ENCODE measurements around the gene ADGRB2. TPM values are rescaled to one million over a fixed set of nuclear protein-coding genes. Genes with fewer than 3 reads are reported as not detected.

ADGRB2 gene
- total and polyA plus RNA-seq, 2 experiments from 2014 or later = 0.51 to 3.6 TPM

- H4K20me1 ChIP-seq (ENCODE audit: insufficient read depth) = no peaks in the 10 kb centered on the region
- DNase-seq = no peak
- no peak for TF ChIP-seq EZH2 (IDR thresholded peaks at IDR 0.05; ENCODE audit: insufficient read depth, poor library complexity, severe bottlenecking)
- no peak for TF ChIP-seq EZH2phosphoT487 (IDR thresholded peaks at IDR 0.05; ENCODE audit: insufficient read depth, low read depth)
- 64 to 68% methylated on average over 12 of the region's 12 CpGs for WGBS, 2 experiments (ENCODE audit: low coverage in 1 of 2, low lambda C conversion rate in 2 of 2, missing lambda C conversion rate in 2 of 2)
- H3K4me3 ChIP-seq = no peak overlapping the region
- in situ Hi-C loops (cut with MboI) = no loop called here
- H3K9me2 ChIP-seq (ENCODE audit: insufficient read depth) = no peaks in the 10 kb centered on the region
- no peaks in the 10 kb centered on the region for H3K36me3 ChIP-seq (ENCODE audit: low read depth)
- no peaks in the 10 kb centered on the region for H3K9me3 ChIP-seq (ENCODE audit: low read depth)
- H3K9ac ChIP-seq = no peak overlapping the region
- H3F3A ChIP-seq (ENCODE audit: insufficient read depth) = no peaks in the 10 kb centered on the region
- H2AFZ ChIP-seq = no peak overlapping the region
- no peaks in the 10 kb centered on the region for H3K79me2 ChIP-seq (ENCODE audit: insufficient read depth)
- 0 out of 2 replicates have a peak, but pooled peaks cover 2% of the 10 kb centered on the region for H3K4me1 ChIP-seq (ENCODE audit: insufficient read depth)
- no peaks in the 10 kb centered on the region for H3K27me3 ChIP-seq (replicated peaks; ENCODE audit: insufficient read depth)
- H3K4me2 ChIP-seq (ENCODE audit: unreplicated experiment) = no peak overlapping the region
- H3K27ac ChIP-seq = no peak overlapping the region
Observed at GRCh38 chr1:31782421-31783410, 18.6 kb upstream of the ADGRB2 start.

GRCh38 chr1:31781756-31782371 is 17.7 kb upstream of the ADGRB2 start:
- TF ChIP-seq EZH2phosphoT487 (IDR thresholded peaks at IDR 0.05; ENCODE audit: insufficient read depth, low read depth) = no peak
- no peak for TF ChIP-seq EZH2 (IDR thresholded peaks at IDR 0.05; ENCODE audit: insufficient read depth, poor library complexity, severe bottlenecking)
- 63 to 66% methylated on average over 13 to 18 of the region's 18 CpGs for WGBS, 2 experiments (ENCODE audit: low coverage in 1 of 2, low lambda C conversion rate in 2 of 2, missing lambda C conversion rate in 2 of 2)
- Histone ChIP-seq H3K27ac (no peak overlapping the region), H3F3A (ENCODE audit: insufficient read depth) (no peaks in the 10 kb centered on the region), H3K4me1 (ENCODE audit: insufficient read depth) (no peaks in the 10 kb centered on the region), H3K9me3 (ENCODE audit: low read depth) (no peaks in the 10 kb centered on the region), H2AFZ (no peak overlapping the region), H3K36me3 (ENCODE audit: low read depth) (no peaks in the 10 kb centered on the region), H3K9me2 (ENCODE audit: insufficient read depth) (no peaks in the 10 kb centered on the region), H3K27me3 (replicated peaks; ENCODE audit: insufficient read depth) (no peaks in the 10 kb centered on the region; the same call in 1 of the 2 replicates), H3K9ac (no peak overlapping the region), H4K20me1 (ENCODE audit: insufficient read depth) (no peaks in the 10 kb centered on the region), H3K4me3 (no peak overlapping the region), H3K79me2 (ENCODE audit: insufficient read depth) (no peaks in the 10 kb centered on the region), H3K4me2 (ENCODE audit: unreplicated experiment) (no peak overlapping the region)
- in situ Hi-C loops (cut with MboI) = no loop called here
- no peak for DNase-seq

- no peaks in the 10 kb centered on the region for H3K4me1 ChIP-seq (ENCODE audit: insufficient read depth)
- H4K20me1 ChIP-seq (ENCODE audit: insufficient read depth) = no peaks in the 10 kb centered on the region
- H3K27me3 ChIP-seq (replicated peaks; ENCODE audit: insufficient read depth) = no peaks in the 10 kb centered on the region; the same call in 1 of the 2 replicates
- H3K9ac ChIP-seq = no peak overlapping the region
- DNase-seq = no peak
- in situ Hi-C loops (cut with MboI) = no loop called here
- H3K27ac ChIP-seq = no peak overlapping the region
- H2AFZ ChIP-seq = no peak overlapping the region
- H3K36me3 ChIP-seq (ENCODE audit: low read depth) = no peaks in the 10 kb centered on the region
- no peaks in the 10 kb centered on the region for H3F3A ChIP-seq (ENCODE audit: insufficient read depth)
- no peak overlapping the region for H3K4me2 ChIP-seq (ENCODE audit: unreplicated experiment)
- H3K9me3 ChIP-seq (ENCODE audit: low read depth) = no peaks in the 10 kb centered on the region
- no peaks in the 10 kb centered on the region for H3K79me2 ChIP-seq (ENCODE audit: insufficient read depth)
- no peak overlapping the region for H3K4me3 ChIP-seq
- no peaks in the 10 kb centered on the region for H3K9me2 ChIP-seq (ENCODE audit: insufficient read depth)
- TF ChIP-seq EZH2phosphoT487 (IDR thresholded peaks at IDR 0.05; ENCODE audit: insufficient read depth, low read depth) (no peak), EZH2 (IDR thresholded peaks at IDR 0.05; ENCODE audit: insufficient read depth, poor library complexity, severe bottlenecking) (no peak)
- 80 to 83% methylated on average over 7 of the region's 7 CpGs for WGBS, 2 experiments (ENCODE audit: low coverage in 1 of 2, low lambda C conversion rate in 2 of 2, missing lambda C conversion rate in 2 of 2)
Observed at GRCh38 chr1:31781138-31781755, 17.1 kb upstream of the ADGRB2 start.

- no peaks in the 10 kb centered on the region for H3K9me2 ChIP-seq (ENCODE audit: insufficient read depth)
- no peaks in the 10 kb centered on the region; the same call in 1 of the 2 replicates for H3K27me3 ChIP-seq (replicated peaks; ENCODE audit: insufficient read depth)
- H3K9me3 ChIP-seq (ENCODE audit: low read depth) = no peaks in the 10 kb centered on the region
- DNase-seq = no peak
- H4K20me1 ChIP-seq (ENCODE audit: insufficient read depth) = no peaks in the 10 kb centered on the region
- no peaks in the 10 kb centered on the region for H3K79me2 ChIP-seq (ENCODE audit: insufficient read depth)
- no peaks in the 10 kb centered on the region for H3K4me1 ChIP-seq (ENCODE audit: insufficient read depth)
- H3K4me2 ChIP-seq (ENCODE audit: unreplicated experiment) = no peak overlapping the region
- H3K27ac ChIP-seq = no peak overlapping the region
- WGBS, 2 experiments (ENCODE audit: low coverage in 1 of 2, low lambda C conversion rate in 2 of 2, missing lambda C conversion rate in 2 of 2) = 75 to 91% methylated on average over 2 of the region's 2 CpGs
- in situ Hi-C loops (cut with MboI) = no loop called here
- no peak for TF ChIP-seq EZH2 (IDR thresholded peaks at IDR 0.05; ENCODE audit: insufficient read depth, poor library complexity, severe bottlenecking)
- H3K9ac ChIP-seq = no peak overlapping the region
- H3K36me3 ChIP-seq (ENCODE audit: low read depth) = no peaks in the 10 kb centered on the region
- no peaks in the 10 kb centered on the region for H3F3A ChIP-seq (ENCODE audit: insufficient read depth)
- no peak overlapping the region for H3K4me3 ChIP-seq
- H2AFZ ChIP-seq = no peak overlapping the region
Observed at GRCh38 chr1:31780632-31781031, 16.5 kb upstream of the ADGRB2 start.

Data from GM23248 (cell line).